H4 (cell line): ENCODE results near the gene ALPL. TPM values are rescaled to one million over a fixed set of nuclear protein-coding genes. Genes with fewer than 3 reads are reported as not detected.
A peak's percentile ranks its signal among the peaks of the same experiment; 100 is the strongest.

ENCODE experiments used
- DNase-seq: peaks from one replicate; pipeline ENCODE4 v3.0.0-alpha.2; 2015; ENCODE audit warnings: low spot score
- total RNA-seq: library from RNA; depleted of rRNA; stranded (reverse); fragments of >200 nt; shearing (Covaris generic); gene quantifications from 2 replicates; pipeline ENCODE4 v1.2.3, GENCODE V29; 2014; rRNA removed

Gene ALPL
- total RNA-seq, 1 experiment from 2014 or later, result not detected

- DNase-seq, result no peak
Observed at GRCh38 chr1:21618561-21619374, 109.5 kb downstream of the ALPL start.

- no peak for DNase-seq
Observed at GRCh38 chr1:21619375-21619947, 110.2 kb downstream of the ALPL start.

DNA sequence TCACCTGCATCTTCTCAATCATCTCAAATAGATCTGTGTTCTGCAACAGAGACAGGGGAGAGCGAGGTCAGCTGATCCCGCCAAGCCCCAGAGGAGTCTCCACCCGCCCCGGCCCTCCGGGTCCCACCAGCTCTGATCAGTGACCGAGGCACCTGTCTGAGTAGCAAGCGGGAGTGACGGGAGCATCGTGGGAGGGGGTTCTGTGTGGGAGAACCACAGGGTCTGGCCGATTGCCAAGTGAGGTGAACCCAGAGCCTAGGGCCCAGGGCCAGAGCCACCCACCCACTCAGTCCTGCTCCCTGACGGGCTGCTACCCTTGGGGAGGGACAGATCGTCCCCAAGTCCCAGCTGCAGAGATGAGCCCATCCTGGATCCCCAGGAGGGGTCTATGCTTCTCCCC is 110.8 kb downstream of the ALPL start:
- DNase-seq, result no peak

- no peak for DNase-seq
Observed at GRCh38 chr1:21620496-21620895, 111.3 kb downstream of the ALPL start.

GRCh38 chr1:21621051-21621450 is 111.8 kb downstream of the ALPL start:
- no peak for DNase-seq

- no peak for DNase-seq
Observed at GRCh38 chr1:21621761-21622436, 112.7 kb downstream of the ALPL start.

DNA sequence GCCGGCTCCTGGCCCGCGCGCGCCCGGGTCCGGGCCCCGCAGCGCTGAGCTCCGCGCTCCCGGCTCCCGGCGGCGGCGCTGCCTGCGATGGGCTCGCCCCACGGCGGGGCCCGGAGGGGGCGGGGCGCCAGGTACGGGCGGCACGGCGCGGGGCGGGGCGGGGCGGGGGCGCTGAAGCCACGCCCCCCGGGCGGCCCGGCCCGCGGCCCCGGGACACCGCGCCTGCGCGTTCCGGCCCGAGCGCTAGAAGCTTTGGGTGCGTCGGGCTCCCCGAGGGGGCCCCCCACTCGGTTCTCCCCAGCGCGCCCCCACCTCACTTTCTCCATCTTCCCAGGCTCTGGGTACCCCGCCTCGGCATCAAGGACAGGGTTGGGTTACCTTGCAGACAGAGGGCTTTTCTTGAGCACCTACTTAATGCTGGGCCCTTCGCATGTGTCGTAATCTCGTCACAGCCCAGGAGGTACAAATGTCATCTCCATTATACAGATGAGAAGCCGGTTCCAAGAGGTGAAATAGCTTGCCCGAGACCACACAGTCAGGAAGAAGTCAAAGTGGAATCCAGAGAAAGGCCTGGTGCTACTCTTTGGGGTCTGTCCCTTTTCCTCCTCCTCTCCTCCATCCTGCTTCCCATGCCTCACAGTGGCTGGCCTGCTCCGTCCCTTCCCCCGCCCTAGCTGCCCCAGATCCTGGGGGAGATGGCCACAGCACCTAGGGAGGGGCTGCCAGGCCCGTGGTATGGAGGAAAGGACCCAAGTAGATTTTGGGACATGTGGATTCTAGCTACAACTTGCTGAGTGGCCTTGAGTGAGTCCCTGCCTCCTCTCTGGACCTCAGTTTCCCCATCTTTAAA is 113.5 kb downstream of the ALPL start:
- no peak for DNase-seq

DNA sequence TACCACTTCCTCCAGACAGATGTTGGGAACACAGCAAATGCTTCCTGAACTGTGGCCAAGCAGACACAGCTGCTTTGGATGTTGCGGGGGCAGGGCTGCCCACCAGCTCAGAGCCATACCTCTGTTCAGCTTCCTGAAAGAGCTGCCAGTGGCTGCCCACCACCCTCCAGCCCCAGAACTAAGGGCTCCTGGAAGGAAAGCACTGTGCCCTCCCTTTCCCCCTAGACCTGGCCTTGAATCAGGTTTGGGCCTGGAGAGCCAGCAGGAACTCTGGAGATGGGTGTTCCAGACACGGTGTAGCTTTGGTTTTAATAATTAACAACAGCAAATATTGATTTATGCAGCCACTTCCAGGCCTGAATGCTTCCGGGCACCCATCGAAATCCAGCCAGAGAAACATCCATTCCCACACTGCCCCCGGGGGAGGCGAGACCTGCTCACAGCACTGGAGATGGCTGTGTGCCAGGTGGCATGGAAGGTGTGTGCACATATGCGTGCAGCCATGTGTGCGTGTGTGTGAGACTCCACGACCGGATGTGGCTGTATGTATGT is 114.3 kb downstream of the ALPL start:
- DNase-seq, result no peak

GRCh38 chr1:21624571-21625389 is 115.6 kb downstream of the ALPL start:
- DNase-seq, result no peak

DNA sequence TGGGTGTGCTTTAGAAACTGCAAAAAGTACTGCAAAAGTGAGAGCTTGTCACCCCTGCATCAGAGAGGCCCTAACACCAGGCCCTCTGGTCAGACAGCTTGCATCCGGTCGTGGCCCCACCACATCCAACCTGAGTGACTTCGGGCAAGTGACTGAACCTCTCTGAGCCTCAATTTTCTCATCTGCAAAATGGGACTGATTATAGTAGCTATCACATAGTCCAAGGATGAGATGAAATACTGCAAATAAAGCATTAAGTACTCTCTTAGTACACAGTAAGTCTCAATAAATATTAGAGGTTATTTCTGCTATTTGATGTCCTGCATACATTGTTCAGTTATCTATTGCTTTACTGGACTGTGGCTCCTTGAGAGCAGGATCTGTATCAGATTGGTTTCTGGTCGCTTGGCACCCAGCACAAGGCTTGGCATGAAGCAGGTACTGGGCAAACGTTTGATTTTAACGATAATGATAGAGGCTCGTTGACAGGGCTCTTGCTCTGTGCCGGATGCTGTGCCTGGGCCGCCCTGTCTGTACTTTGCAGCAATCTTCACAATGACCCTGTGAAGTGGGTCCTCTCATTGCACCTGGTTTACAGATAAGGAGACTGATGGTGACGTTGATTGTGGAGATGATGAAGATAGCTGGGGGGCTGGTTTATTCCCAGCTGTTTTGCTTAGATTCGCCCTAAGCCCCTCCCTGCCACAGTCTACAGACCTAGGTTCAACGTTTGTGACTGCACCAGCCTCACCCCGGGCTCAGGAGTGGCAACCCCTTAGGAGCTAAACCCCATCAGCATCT is 116.4 kb downstream of the ALPL start:
- DNase-seq, result no peak

DNA sequence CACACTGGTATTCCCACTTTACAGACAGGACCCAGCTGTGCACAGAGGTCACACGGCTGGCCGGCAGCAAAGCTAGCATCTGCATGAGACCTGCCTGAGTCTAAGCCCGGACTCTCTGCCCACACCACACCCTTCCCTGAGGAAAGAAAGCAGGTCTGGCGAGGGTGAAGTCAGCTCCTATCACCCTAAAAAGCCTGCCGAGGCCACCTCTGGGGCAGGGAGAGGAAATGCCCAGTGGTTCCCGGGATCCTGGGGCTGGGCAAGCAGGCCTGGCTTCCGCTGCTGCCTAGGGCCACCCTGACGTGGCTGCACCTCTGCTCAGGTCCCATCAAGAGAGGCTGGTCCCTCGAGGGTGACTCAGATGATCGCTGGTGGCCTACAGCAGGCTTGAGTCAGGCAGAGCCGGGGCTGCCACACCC is 117.7 kb downstream of the ALPL start:
- peak; percentile 62 for DNase-seq

Other genes with a start within 250 kb of the ALPL start
- gene ECE1, start 219.0 kb upstream of the ALPL start, total RNA-seq, result 55.2 and 64.7 TPM in 2 replicates
- gene NBPF3, start 69.3 kb upstream of the ALPL start, total RNA-seq, result 12.0 and 13.9 TPM in 2 replicates
- gene RAP1GAP, start 159.9 kb downstream of the ALPL start, total RNA-seq, result 2.0 and 2.3 TPM in 2 replicates